K562 (cell line): ENCODE results near the gene GLB1L2. TPM values are rescaled to one million over a fixed set of nuclear protein-coding genes. Genes with fewer than 3 reads are reported as not detected.

Experiments
- ATAC-seq: fragments of 200-7000 bp; cut with Tn5 transposase; 3 replicates; pipeline ENCODE4 v1.9.1; 2020; ENCODE audit warnings: moderate library complexity
- BruUV-seq: library from RNA; stranded (reverse); fragments of 400-500 nt; replicated peaks from 2 replicates; lab custom pipeline; 2021; lab: Mats Ljungman, UMichigan
- CTCF ChIA-PET: fragments of 300-600 bp; formaldehyde crosslinking; extraction: SDS; loops from one replicate; lab custom pipeline; 2021; ENCODE audit warnings: low intra/inter-chr PET ratio; lab: Yijun Ruan, JAX
- POLR2A ChIA-PET: fragments of 300-600, 350-650 bp; sonication (Branson Sonifier 250); formaldehyde crosslinking; extraction: SDS; loops from one replicate; lab custom pipeline; 2021; ENCODE audit warnings: antibody characterized with exemption, inconsistent platforms; lab: Yijun Ruan, JAX
- DNase-seq, 4 experiments: peaks; one replicate each; pipeline versions ENCODE4 v3.0.0 to v3.0.0-alpha.2; 2011 to 2018; ENCODE audit warnings: low spot score in 3 of 4, mixed read lengths in 3 of 4; ENCODE audit errors: extremely low read depth in 1 of 4
- FAIRE-seq: peaks from 2 replicates; lab custom pipeline; 2011; peaks lifted over from hg19 to GRCh38; lab: Jason Lieb, UNC
- H2AFZ ChIP-seq: 2 replicates; pipeline ENCODE4 v1.6.0; 2011; ENCODE audit warnings: low read depth, low read length, control low read depth, inconsistent platforms
- H3K27ac ChIP-seq: fragments of 200-600 bp; 3 replicates; pipeline ENCODE4 v1.8.0; 2011; ENCODE audit warnings: low read depth, mild to moderate bottlenecking, control low read depth, inconsistent platforms, low read length, moderate library complexity, mixed read lengths; ENCODE audit errors: extremely low read depth
- H3K27me3 ChIP-seq, 2 experiments: fragments of 300-600 bp in 1 of 2; 2 replicates in 1 of 2; 3 replicates in 1 of 2; pipeline versions ENCODE4 v1.6.0 to v1.8.0; 2011; ENCODE audit warnings: inconsistent platforms in 2 of 2, low read length in 2 of 2, mild to moderate bottlenecking in 1 of 2, mixed read lengths in 1 of 2, moderate library complexity in 1 of 2; ENCODE audit not compliant: control insufficient read depth in 2 of 2, insufficient read depth in 2 of 2
- H3K36me3 ChIP-seq: fragments of 300-600 bp; 3 replicates; pipeline ENCODE4 v1.8.0; 2011; ENCODE audit warnings: mild to moderate bottlenecking, low read length, inconsistent platforms; ENCODE audit not compliant: control insufficient read depth, insufficient read depth
- H3K4me1 ChIP-seq, 2 experiments: fragments of 200-600 bp in 1 of 2; replicated peaks in 1 of 2; 2 replicates in 1 of 2; 3 replicates in 1 of 2; pipeline versions ENCODE4 v1.5.1 to v1.8.0; 2011; ENCODE audit warnings: inconsistent platforms in 2 of 2, low read length in 2 of 2, mild to moderate bottlenecking in 1 of 2, mixed read lengths in 1 of 2, moderate library complexity in 1 of 2; ENCODE audit not compliant: control insufficient read depth in 2 of 2, insufficient read depth in 2 of 2
- H3K4me2 ChIP-seq: 2 replicates; pipeline ENCODE4 v1.6.1; 2011; ENCODE audit warnings: low read length, control low read depth, inconsistent platforms, mixed read lengths; ENCODE audit not compliant: insufficient read depth
- H3K4me3 ChIP-seq: fragments of 200-600 bp; sonication (generic), shearing (Covaris generic); 2 replicates; pipeline ENCODE4 v1.5.1; 2016; ENCODE audit warnings: control low read depth, inconsistent platforms
- H3K79me2 ChIP-seq: fragments of 200-600 bp; 3 replicates; pipeline ENCODE4 v1.8.0; 2011; ENCODE audit warnings: low read length, inconsistent platforms; ENCODE audit not compliant: control insufficient read depth, insufficient read depth
- H3K9ac ChIP-seq, 2 experiments: 2 replicates each; pipeline versions ENCODE4 v1.6.0 to v1.6.1; 2011; ENCODE audit warnings: low read depth in 2 of 2, low read length in 2 of 2, control low read depth in 1 of 2, inconsistent platforms in 1 of 2, mild to moderate bottlenecking in 1 of 2, mixed read lengths in 1 of 2; ENCODE audit not compliant: insufficient read depth in 1 of 2
- H3K9me1 ChIP-seq: one replicate; pipeline ENCODE4 v1.6.0; 2011; ENCODE audit warnings: inconsistent platforms, mild to moderate bottlenecking, low read length, moderate library complexity; ENCODE audit not compliant: control insufficient read depth, insufficient read depth
- H3K9me3 ChIP-seq: replicated peaks from 2 replicates; pipeline ENCODE4 v1.5.1; 2011; ENCODE audit warnings: low read depth, low read length, inconsistent platforms; ENCODE audit not compliant: control insufficient read depth, insufficient read depth
- H4K20me1 ChIP-seq: replicated peaks from 2 replicates; pipeline ENCODE4 v1.6.1; 2011; ENCODE audit warnings: low read length, inconsistent platforms, mixed read lengths; ENCODE audit not compliant: control insufficient read depth, insufficient read depth
- BHLHE40 ChIP-seq: IDR thresholded peaks from 2 replicates; pipeline ENCODE4 v1.6.1; 2011; ENCODE audit warnings: low read length, improper control_type of control experiment
- ETV1 ChIP-seq: fragments of 450-650 bp; conservative IDR thresholded peaks from 2 replicates; pipeline ENCODE4 v1.6.1; 2016; ENCODE audit warnings: missing genetic modification characterization, control low read depth, low read depth, missing compliant biosample characterization
- FUS ChIP-seq: fragments of 200-400 bp; formaldehyde crosslinking; optimal IDR thresholded peaks from 2 replicates; pipeline ENCODE3; 2017; ENCODE audit warnings: low read depth, low read length
- HIVEP1 ChIP-seq: fragments of 250-450 bp; sonication (Bioruptor Pico); IDR thresholded peaks from 2 replicates; pipeline ENCODE4 v1.4.0; 2020; ENCODE audit warnings: mild to moderate bottlenecking
- KLF16 ChIP-seq: IDR thresholded peaks from 2 replicates; pipeline ENCODE4 v1.6.1; 2016; ENCODE audit warnings: antibody characterized with exemption
- NFYB ChIP-seq: IDR thresholded peaks from 2 replicates; pipeline ENCODE4 v1.6.1; 2011; ENCODE audit warnings: mild to moderate bottlenecking, moderate library complexity; ENCODE audit not compliant: insufficient read length; ENCODE audit errors: extremely low read depth
- NR2F6 ChIP-seq: fragments of 450-650 bp; formaldehyde crosslinking; IDR thresholded peaks from 2 replicates; pipeline ENCODE4 v1.4.0; 2020; ENCODE audit warnings: mild to moderate bottlenecking
- PML ChIP-seq: IDR thresholded peaks from 2 replicates; pipeline ENCODE4 v1.6.1; 2012; ENCODE audit warnings: low read length, inconsistent platforms
- SMAD1 ChIP-seq: fragments of 150-350 bp; IDR thresholded peaks from 2 replicates; pipeline ENCODE4 v1.6.1; 2014; ENCODE audit warnings: low read length, low read depth; ENCODE audit not compliant: partially characterized antibody
- ZNF224 ChIP-seq: sonication (generic); formaldehyde crosslinking; IDR thresholded peaks from 2 replicates; pipeline ENCODE4 v1.8.0; 2022; ENCODE audit warnings: mild to moderate bottlenecking, missing genetic modification reagents
- ZNF431 ChIP-seq: sonication (generic); formaldehyde crosslinking; IDR thresholded peaks from 2 replicates; pipeline ENCODE4 v1.8.0; 2022; ENCODE audit warnings: mild to moderate bottlenecking, missing genetic modification reagents
- WGBS: fragments of 100-300 bp; shearing (Covaris generic); methylation state at CpG from one replicate; pipeline ENCODE4 v1.1.6; 2016; ENCODE audit warnings: low coverage, mixed read lengths; ENCODE audit not compliant: insufficient coverage; ENCODE audit errors: missing lambda C conversion rate; 5-methylcytosine and 5-hydroxymethylcytosine counted together
- in situ Hi-C: fragments of 300-500 bp; cut with MboI; formaldehyde crosslinking; loops from 4 replicates; pipeline ENCODE4 v1.15.0; 2018; ENCODE audit warnings: inconsistent platforms, mixed read lengths
- intact Hi-C: fragments of 100-400 bp; cut with micrococcal nuclease; formaldehyde crosslinking; loops from 2 replicates; pipeline ENCODE4 v1.14.2; 2022
- polyA plus RNA-seq, 8 experiments: library from polyadenylated mRNA; depleted of rRNA in 4 of 8; stranded (reverse) in 5 of 8; unstranded in 3 of 8; fragments of >200 nt; fragmentation: Nextera tagmentation in 2 of 8; fragmentation: Illumina TruSeq in 1 of 8; extraction: Ambion mirVana in 2 of 8; extraction: Trizol in 1 of 8; gene quantifications; 2 replicates each; pipeline versions ENCODE4 v1.2.1 to v1.2.3, GENCODE V29; 2011 to 2014; ENCODE audit warnings: inconsistent platforms in 1 of 8, missing spikeins in 1 of 8
- total RNA-seq, 7 experiments: library from RNA; depleted of rRNA in 6 of 7; stranded (reverse); fragments of >200 nt in 6 of 7; fragmentation: Illumina TruSeq in 2 of 7; extraction: Trizol in 2 of 7; gene quantifications; 2 replicates each; pipeline versions ENCODE4 v1.2.1 to v1.2.3, GENCODE V29; 2011 to 2021; ENCODE audit warnings: low replicate concordance in 1 of 7
- TF ChIP-seq, protein P1 (sequence below): sonication (generic); formaldehyde crosslinking; IDR thresholded peaks from 2 replicates; pipeline ENCODE4 v1.8.0; 2022; ENCODE audit warnings: mild to moderate bottlenecking, low read depth, missing genetic modification reagents
- TF ChIP-seq, protein P2 (sequence below): fragments of 250-450 bp; sonication (Bioruptor Pico); IDR thresholded peaks from 2 replicates; pipeline ENCODE4 v1.8.0; 2021; ENCODE audit warnings: mild to moderate bottlenecking, moderate library complexity
- TF ChIP-seq, protein P3 (sequence below): sonication (generic); formaldehyde crosslinking; IDR thresholded peaks from 2 replicates; pipeline ENCODE4 v1.8.0; 2022; ENCODE audit warnings: missing genetic modification reagents, mild to moderate bottlenecking, moderate library complexity, borderline replicate concordance
- TF ChIP-seq, protein P4 (sequence below): sonication (generic); formaldehyde crosslinking; IDR thresholded peaks from 2 replicates; pipeline ENCODE4 v1.8.0; 2022; ENCODE audit warnings: mild to moderate bottlenecking, missing genetic modification reagents

The GLB1L2 gene
- total and polyA plus RNA-seq, 9 of the 15 experiments (the other 6 are each of a cell fraction or from before 2014, with no cell fraction given) = 0.84 to 21.4 (median 13.8) TPM

DNA sequence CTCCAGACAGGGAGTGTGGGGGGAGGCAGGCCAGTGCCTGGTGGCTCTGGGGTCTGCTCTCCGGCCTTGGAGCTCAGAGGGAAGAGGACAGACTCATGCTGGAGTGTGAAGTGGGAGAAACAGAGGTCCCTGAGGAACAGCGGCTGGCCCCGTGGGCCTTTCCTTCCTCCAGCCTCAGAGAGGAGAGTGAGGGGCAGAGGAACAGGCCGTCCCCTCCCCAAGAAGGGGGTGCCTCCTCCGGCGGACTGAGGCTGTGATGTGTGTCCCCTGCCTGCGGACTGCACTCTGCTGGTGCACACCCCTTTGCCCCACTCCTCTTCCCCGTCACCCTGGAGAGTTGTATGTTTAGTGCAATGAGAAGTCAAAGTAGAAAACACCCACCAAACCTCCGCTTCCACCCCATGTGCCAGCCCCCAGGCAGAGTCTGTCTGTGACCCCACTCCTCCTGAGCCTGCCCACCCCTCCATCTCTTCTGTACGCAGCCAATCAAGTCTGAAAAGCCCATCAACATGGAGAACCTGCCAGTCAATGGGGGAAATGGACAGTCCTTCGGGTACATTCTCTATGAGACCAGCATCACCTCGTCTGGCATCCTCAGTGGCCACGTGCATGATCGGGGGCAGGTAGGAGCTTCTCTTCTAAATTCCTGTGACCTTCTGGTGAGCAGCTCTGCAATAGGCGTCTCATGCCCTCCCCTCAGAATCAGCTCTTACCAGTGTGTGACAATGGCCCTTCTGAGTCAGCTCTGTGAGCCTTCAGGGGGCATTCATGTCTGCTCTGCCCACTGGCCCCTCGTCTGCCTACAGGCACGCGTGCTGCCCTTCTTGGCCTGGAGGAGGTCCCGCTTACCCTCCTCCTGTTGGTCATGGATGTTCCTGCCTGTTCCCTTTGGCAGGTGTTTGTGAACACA lies 39.0 kb downstream of the GLB1L2 start:
- Histone ChIP-seq H3K27ac (no peak overlapping the region), H3K27me3 (no peaks in the 10 kb centered on the region), H2AFZ (no peak overlapping the region), H3K9me3 (no peaks in the 10 kb centered on the region), H3K4me2 (no peak overlapping the region), H4K20me1 (no peaks in the 10 kb centered on the region; the same call in 1 of the 2 replicates), H3K79me2 (no peaks in the 10 kb centered on the region), H3K4me3 (no peak overlapping the region), H3K9ac (no peak overlapping the region; a peak in 1 of 4 replicates), H3K36me3 (no peaks in the 10 kb centered on the region; the same call in 2 of the 3 replicates), H3K9me1 (no peaks in the 10 kb centered on the region), H3K4me1 (no peaks in the 10 kb centered on the region; a peak in 1 of 5 replicates)
- FAIRE-seq = no peak
- CTCF ChIA-PET = no interaction called here
- no peak for ATAC-seq
- BruUV-seq = no TSS peak
- in situ Hi-C loops = no loop called here
- DNase-seq = no peak
- intact Hi-C loops = no loop called here
- POLR2A ChIA-PET = interaction anchor here (0.6 to 1.0 kb wide), 3 partner anchors 9 to 126 kb away, joined by 3 read pairs; no protein-coding TSS in a partner anchor
- whole genome bisulfite sequencing = 74% methylated on average over 14 of the region's 19 CpGs
- TF ChIP-seq ZNF224 (CRISPR knock-in tag) (no peak), HIVEP1 (CRISPR knock-in tag) (no peak), KLF16 (no peak), ZNF431 (no peak), ETV1 (tag) (no peak), BHLHE40 (no peak), NR2F6 (CRISPR knock-in tag) (no peak), FUS (no peak), SMAD1 (no peak), PML (no peak), NFYB (no peak)
- TF ChIP-seq, protein P1, sequence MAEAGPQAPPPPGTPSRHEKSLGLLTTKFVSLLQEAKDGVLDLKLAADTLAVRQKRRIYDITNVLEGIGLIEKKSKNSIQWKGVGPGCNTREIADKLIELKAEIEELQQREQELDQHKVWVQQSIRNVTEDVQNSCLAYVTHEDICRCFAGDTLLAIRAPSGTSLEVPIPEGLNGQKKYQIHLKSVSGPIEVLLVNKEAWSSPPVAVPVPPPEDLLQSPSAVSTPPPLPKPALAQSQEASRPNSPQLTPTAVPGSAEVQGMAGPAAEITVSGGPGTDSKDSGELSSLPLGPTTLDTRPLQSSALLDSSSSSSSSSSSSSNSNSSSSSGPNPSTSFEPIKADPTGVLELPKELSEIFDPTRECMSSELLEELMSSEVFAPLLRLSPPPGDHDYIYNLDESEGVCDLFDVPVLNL = no peak
- TF ChIP-seq, protein P2, sequence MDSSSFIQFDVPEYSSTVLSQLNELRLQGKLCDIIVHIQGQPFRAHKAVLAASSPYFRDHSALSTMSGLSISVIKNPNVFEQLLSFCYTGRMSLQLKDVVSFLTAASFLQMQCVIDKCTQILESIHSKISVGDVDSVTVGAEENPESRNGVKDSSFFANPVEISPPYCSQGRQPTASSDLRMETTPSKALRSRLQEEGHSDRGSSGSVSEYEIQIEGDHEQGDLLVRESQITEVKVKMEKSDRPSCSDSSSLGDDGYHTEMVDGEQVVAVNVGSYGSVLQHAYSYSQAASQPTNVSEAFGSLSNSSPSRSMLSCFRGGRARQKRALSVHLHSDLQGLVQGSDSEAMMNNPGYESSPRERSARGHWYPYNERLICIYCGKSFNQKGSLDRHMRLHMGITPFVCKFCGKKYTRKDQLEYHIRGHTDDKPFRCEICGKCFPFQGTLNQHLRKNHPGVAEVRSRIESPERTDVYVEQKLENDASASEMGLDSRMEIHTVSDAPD (CRISPR knock-in tag) = no peak
- TF ChIP-seq, protein P3, sequence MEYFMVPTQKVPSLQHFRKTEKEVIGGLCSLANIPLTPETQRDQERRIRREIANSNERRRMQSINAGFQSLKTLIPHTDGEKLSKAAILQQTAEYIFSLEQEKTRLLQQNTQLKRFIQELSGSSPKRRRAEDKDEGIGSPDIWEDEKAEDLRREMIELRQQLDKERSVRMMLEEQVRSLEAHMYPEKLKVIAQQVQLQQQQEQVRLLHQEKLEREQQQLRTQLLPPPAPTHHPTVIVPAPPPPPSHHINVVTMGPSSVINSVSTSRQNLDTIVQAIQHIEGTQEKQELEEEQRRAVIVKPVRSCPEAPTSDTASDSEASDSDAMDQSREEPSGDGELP = no peak
- TF ChIP-seq, protein P4, sequence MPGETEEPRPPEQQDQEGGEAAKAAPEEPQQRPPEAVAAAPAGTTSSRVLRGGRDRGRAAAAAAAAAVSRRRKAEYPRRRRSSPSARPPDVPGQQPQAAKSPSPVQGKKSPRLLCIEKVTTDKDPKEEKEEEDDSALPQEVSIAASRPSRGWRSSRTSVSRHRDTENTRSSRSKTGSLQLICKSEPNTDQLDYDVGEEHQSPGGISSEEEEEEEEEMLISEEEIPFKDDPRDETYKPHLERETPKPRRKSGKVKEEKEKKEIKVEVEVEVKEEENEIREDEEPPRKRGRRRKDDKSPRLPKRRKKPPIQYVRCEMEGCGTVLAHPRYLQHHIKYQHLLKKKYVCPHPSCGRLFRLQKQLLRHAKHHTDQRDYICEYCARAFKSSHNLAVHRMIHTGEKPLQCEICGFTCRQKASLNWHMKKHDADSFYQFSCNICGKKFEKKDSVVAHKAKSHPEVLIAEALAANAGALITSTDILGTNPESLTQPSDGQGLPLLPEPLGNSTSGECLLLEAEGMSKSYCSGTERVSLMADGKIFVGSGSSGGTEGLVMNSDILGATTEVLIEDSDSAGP (CRISPR knock-in tag) = no peak
